ENCODE measurements around the gene MPHOSPH8. TPM values are rescaled to one million over a fixed set of nuclear protein-coding genes. Genes with fewer than 3 reads are reported as not detected.
"Not testable (repeated sequence)": the region's sequence is repeated elsewhere in the genome, so short reads cannot be mapped to it uniquely, and the experiment has no call there.

The MPHOSPH8 gene
- total RNA-seq, 1 experiment from 2014 or later: 17.5 TPM

DNA sequence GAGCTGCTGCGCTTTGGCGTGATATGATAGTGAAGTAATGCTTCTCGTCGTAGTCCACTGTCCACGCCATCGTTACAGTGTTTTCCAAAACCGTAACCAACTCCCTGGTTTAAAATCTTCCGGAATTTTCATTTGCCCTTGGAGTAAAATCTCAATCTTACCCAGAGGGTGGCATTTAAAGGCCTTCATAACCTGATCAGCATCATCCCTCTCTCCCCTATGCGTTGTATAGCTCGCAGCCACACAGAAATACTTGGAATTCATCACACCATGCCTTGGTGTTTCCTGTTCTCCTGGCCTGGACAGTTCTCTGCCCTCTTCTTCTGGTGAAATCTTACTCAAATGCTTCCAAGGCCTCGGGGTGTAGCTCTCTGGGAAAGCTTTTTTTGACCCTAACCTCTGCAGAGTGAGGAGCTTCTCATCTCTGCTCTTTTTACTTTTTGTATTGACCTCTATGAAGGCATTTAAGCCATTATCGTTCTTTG lies 839 bp downstream of the MPHOSPH8 start:
- no TSS peak for BruUV-seq (replicated peaks)
- TF ChIP-seq, protein P1, sequence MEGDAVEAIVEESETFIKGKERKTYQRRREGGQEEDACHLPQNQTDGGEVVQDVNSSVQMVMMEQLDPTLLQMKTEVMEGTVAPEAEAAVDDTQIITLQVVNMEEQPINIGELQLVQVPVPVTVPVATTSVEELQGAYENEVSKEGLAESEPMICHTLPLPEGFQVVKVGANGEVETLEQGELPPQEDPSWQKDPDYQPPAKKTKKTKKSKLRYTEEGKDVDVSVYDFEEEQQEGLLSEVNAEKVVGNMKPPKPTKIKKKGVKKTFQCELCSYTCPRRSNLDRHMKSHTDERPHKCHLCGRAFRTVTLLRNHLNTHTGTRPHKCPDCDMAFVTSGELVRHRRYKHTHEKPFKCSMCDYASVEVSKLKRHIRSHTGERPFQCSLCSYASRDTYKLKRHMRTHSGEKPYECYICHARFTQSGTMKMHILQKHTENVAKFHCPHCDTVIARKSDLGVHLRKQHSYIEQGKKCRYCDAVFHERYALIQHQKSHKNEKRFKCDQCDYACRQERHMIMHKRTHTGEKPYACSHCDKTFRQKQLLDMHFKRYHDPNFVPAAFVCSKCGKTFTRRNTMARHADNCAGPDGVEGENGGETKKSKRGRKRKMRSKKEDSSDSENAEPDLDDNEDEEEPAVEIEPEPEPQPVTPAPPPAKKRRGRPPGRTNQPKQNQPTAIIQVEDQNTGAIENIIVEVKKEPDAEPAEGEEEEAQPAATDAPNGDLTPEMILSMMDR (IDR thresholded peaks at IDR 0.05; ENCODE audit: unreplicated experiment): no peak
- H3K9me3 Mint-ChIP-seq (ENCODE audit: low read depth, unreplicated experiment): peaks cover 3% of the 10 kb centered on the region

DNA sequence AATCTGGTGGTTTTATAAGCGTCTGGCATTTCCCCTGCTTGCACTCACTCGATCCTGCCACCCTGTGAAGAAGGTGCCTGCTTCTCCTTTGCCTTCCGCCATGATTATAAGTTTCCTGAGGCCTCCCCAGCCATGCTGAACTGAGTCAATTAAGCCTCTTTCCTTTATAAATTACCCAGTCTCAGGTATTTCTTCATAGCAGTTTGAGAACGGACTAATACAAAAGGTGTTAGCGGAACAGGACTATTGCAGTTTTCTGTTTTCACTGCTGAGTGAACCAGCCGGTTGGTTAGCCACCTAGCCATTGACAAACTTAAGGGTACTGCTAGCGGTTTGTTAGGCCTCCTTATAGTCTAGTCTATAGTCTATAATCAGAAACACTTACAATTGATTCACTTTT lies 2.5 kb downstream of the MPHOSPH8 start:
- BruUV-seq (replicated peaks); H3K27me3 Mint-ChIP-seq (ENCODE audit: unreplicated experiment); H3K4me3 Mint-ChIP-seq (ENCODE audit: low read depth, unreplicated experiment); H3K9me3 Mint-ChIP-seq (ENCODE audit: low read depth, unreplicated experiment); H3K4me1 Mint-ChIP-seq (ENCODE audit: low read depth, unreplicated experiment); H3K27ac Mint-ChIP-seq (ENCODE audit: unreplicated experiment); CTCF ChIA-PET; intact Hi-C loops (cut with micrococcal nuclease; ENCODE audit: unreplicated experiment); DNase-seq: not testable (repeated sequence)
- H3K36me3 Mint-ChIP-seq (ENCODE audit: insufficient read depth, unreplicated experiment): peaks cover 19% of the 10 kb centered on the region

More for the DNA sequence above, 839 bp downstream of the MPHOSPH8 start:
- H3K27me3 Mint-ChIP-seq (ENCODE audit: unreplicated experiment): no peaks in the 10 kb centered on the region
- peak overlapping the region; percentile 93 for H3K4me3 Mint-ChIP-seq (ENCODE audit: low read depth, unreplicated experiment)
- no peak for DNase-seq
- H3K36me3 Mint-ChIP-seq (ENCODE audit: insufficient read depth, unreplicated experiment): peaks cover 19% of the 10 kb centered on the region
- CTCF ChIA-PET: interaction anchor here (1.0 kb wide), 1 partner anchor 485 kb away, joined by 4 read pairs; no protein-coding TSS in a partner anchor
- no peaks in the 10 kb centered on the region for H3K4me1 Mint-ChIP-seq (ENCODE audit: low read depth, unreplicated experiment)
- intact Hi-C loops (cut with micrococcal nuclease; ENCODE audit: unreplicated experiment): no loop called here
- peak overlapping the region; percentile 92 for H3K27ac Mint-ChIP-seq (ENCODE audit: unreplicated experiment)

DNA sequence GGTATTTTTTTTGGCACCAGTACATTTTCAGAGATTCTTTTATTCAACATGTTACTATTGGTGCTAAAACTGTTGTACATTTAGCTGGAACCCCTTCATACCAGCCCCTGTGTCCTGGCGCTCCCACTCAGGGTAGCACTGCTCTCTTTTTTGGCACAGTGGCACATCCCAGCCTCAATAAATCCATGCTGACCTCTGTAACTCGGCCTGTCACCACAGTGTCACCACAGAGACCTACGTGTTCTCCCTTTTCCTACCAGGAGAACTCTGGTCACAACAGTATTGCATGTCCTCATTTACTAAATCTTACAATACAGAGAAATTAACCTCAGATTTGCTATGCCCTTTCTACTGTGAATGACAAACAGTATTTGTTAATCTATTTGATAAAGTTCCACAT lies 10.2 kb downstream of the MPHOSPH8 start:
- no TSS peak for BruUV-seq (replicated peaks)
- DNase-seq: no peak
- no peaks in the 10 kb centered on the region for H3K4me1 Mint-ChIP-seq (ENCODE audit: low read depth, unreplicated experiment)
- TF ChIP-seq, protein P1 (IDR thresholded peaks at IDR 0.05; ENCODE audit: unreplicated experiment): no peak
- no peak overlapping the region for H3K4me3 Mint-ChIP-seq (ENCODE audit: low read depth, unreplicated experiment)
- H3K36me3 Mint-ChIP-seq (ENCODE audit: insufficient read depth, unreplicated experiment): peaks cover 6% of the 10 kb centered on the region
- CTCF ChIA-PET: no interaction called here
- no peaks in the 10 kb centered on the region for H3K27me3 Mint-ChIP-seq (ENCODE audit: unreplicated experiment)
- no peaks in the 10 kb centered on the region for H3K9me3 Mint-ChIP-seq (ENCODE audit: low read depth, unreplicated experiment)
- no peak overlapping the region for H3K27ac Mint-ChIP-seq (ENCODE audit: unreplicated experiment)
- intact Hi-C loops (cut with micrococcal nuclease; ENCODE audit: unreplicated experiment): no loop called here

DNA sequence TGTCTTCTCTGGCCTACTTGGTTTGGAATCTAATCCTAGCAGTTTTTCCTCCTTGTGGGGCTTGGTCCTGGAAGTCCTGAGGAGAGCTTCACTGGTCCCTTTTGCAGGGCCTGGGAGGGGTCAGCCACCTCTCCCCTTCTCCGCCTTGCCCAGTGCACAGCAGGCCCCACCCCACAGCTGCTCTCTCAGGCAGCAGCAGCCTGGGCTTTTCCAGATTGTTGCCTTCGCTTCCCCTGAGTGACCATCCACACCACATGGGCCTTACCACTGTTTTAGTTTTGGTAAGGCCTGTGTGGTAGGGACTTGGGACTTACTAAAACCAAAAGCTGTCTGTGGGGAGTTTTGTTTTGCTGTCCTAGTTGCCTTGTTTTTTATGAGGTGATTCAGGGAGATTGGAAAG lies 11.5 kb downstream of the MPHOSPH8 start:
- no peaks in the 10 kb centered on the region for H3K9me3 Mint-ChIP-seq (ENCODE audit: low read depth, unreplicated experiment)
- H3K27me3 Mint-ChIP-seq (ENCODE audit: unreplicated experiment): no peaks in the 10 kb centered on the region
- no peak overlapping the region for H3K4me3 Mint-ChIP-seq (ENCODE audit: low read depth, unreplicated experiment)
- no peaks in the 10 kb centered on the region for H3K4me1 Mint-ChIP-seq (ENCODE audit: low read depth, unreplicated experiment)
- CTCF ChIA-PET: no interaction called here
- TF ChIP-seq, protein P1 (IDR thresholded peaks at IDR 0.05; ENCODE audit: unreplicated experiment): no peak
- peaks cover 11% of the 10 kb centered on the region for H3K36me3 Mint-ChIP-seq (ENCODE audit: insufficient read depth, unreplicated experiment)
- DNase-seq: no peak
- intact Hi-C loops (cut with micrococcal nuclease; ENCODE audit: unreplicated experiment): no loop called here
- BruUV-seq (replicated peaks): no TSS peak
- no peak overlapping the region for H3K27ac Mint-ChIP-seq (ENCODE audit: unreplicated experiment)

DNA sequence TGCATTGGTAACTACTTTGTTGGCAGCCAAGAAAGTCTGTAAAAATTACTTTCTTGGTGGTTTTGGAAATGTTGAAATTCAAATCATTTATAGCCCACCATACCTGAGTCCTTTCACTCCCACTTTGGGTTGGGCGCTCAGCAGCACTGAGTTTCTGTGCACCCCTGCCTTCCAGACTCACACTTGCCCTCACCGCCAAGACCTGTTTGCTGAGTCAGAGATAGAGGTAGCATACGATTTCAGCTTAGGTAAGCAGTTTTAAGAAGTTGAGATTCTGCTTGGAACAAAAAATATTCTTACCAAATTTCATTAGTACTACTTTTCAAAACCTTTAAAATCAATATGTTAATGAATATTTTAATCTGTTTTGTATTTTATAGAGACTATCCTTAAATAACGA lies 12.6 kb downstream of the MPHOSPH8 start:
- no peak overlapping the region for H3K4me3 Mint-ChIP-seq (ENCODE audit: low read depth, unreplicated experiment)
- TF ChIP-seq, protein P1 (IDR thresholded peaks at IDR 0.05; ENCODE audit: unreplicated experiment): no peak
- no peaks in the 10 kb centered on the region for H3K9me3 Mint-ChIP-seq (ENCODE audit: low read depth, unreplicated experiment)
- intact Hi-C loops (cut with micrococcal nuclease; ENCODE audit: unreplicated experiment): no loop called here
- H3K36me3 Mint-ChIP-seq (ENCODE audit: insufficient read depth, unreplicated experiment): peaks cover 14% of the 10 kb centered on the region
- H3K4me1 Mint-ChIP-seq (ENCODE audit: low read depth, unreplicated experiment): no peaks in the 10 kb centered on the region
- DNase-seq: no peak
- BruUV-seq (replicated peaks): no TSS peak
- H3K27me3 Mint-ChIP-seq (ENCODE audit: unreplicated experiment): no peaks in the 10 kb centered on the region
- CTCF ChIA-PET: interaction anchor here (0.6 to 0.7 kb wide), 2 partner anchors 11 to 95 kb away, joined by 3 read pairs; no protein-coding TSS in a partner anchor
- no peak overlapping the region for H3K27ac Mint-ChIP-seq (ENCODE audit: unreplicated experiment)
